Measurements from ENCODE around the gene NXPH3. TPM values are rescaled to one million over a fixed set of nuclear protein-coding genes. Genes with fewer than 3 reads are reported as not detected.

NXPH3 gene
- total and polyA plus RNA-seq, 9 of the 15 experiments (the other 6 are each of a cell fraction or from before 2014, with no cell fraction given), result 0.04 to 0.27 (median 0.07) TPM; not detected in 2

- ChIA-PET POLR2A (interaction anchor here (0.6 to 1.0 kb wide), 2 partner anchors 14 to 81 kb away, joined by 3 read pairs; no protein-coding TSS in a partner anchor), CTCF (ENCODE audit: low intra/inter-chr PET ratio) (interaction anchor here (0.6 kb wide), 1 partner anchor 26 kb away, joined by 3 read pairs; no protein-coding TSS in a partner anchor)
- Histone ChIP-seq H3K9ac (ENCODE audit: insufficient read depth in 1 of 2, low read depth in 2 of 2, low read length in 2 of 2) (no peak overlapping the region), H3K9me3 (replicated peaks; ENCODE audit: control insufficient read depth, insufficient read depth, low read depth, low read length) (no peaks in the 10 kb centered on the region), H3K9me1 (ENCODE audit: control insufficient read depth, insufficient read depth, low read length) (no peaks in the 10 kb centered on the region), H3K4me2 (ENCODE audit: insufficient read depth, low read length) (no peak overlapping the region), H3K36me3 (ENCODE audit: control insufficient read depth, insufficient read depth, low read length) (peaks cover 49% of the 10 kb centered on the region; the same call in 2 of the 3 replicates), H4K20me1 (replicated peaks; ENCODE audit: control insufficient read depth, insufficient read depth, low read length) (no peaks in the 10 kb centered on the region), H3K27ac (ENCODE audit: extremely low read depth, low read depth, low read length) (no peak overlapping the region), H3K27me3 (ENCODE audit: control insufficient read depth in 2 of 2, insufficient read depth in 2 of 2, low read length in 2 of 2) (no peaks in the 10 kb centered on the region), H2AFZ (ENCODE audit: low read depth, low read length) (no peak overlapping the region), H3K4me1 (replicated peaks in 1 of 2; ENCODE audit: control insufficient read depth in 2 of 2, insufficient read depth in 2 of 2, low read length in 2 of 2) (no peaks in the 10 kb centered on the region), H3K4me3 (no peak overlapping the region), H3K79me2 (ENCODE audit: control insufficient read depth, insufficient read depth, low read length) (no peaks in the 10 kb centered on the region)
- no TSS peak for BruUV-seq (replicated peaks)
- no peak for FAIRE-seq
- WGBS (ENCODE audit: insufficient coverage, low coverage, missing lambda C conversion rate), result 98% methylated on average over 4 of the region's 4 CpGs
- no peak for ATAC-seq
- intact Hi-C loops (cut with micrococcal nuclease) (no loop called here), in situ Hi-C loops (cut with MboI) (no loop called here)
- DNase-seq (ENCODE audit: extremely low read depth in 1 of 4, low spot score in 3 of 4), result no peak
- TF ChIP-seq HDAC1 (IDR thresholded peaks at IDR 0.05) (no peak), FOS (IDR thresholded peaks at IDR 0.05; ENCODE audit: extremely low read depth, insufficient read length) (no peak), TARDBP (IDR thresholded peaks at IDR 0.05) (no peak), ZBTB40 (IDR thresholded peaks at IDR 0.05) (no peak), ZBTB40 (CRISPR knock-in tag; IDR thresholded peaks at IDR 0.05) (no peak), TCF7 (IDR thresholded peaks at IDR 0.05; ENCODE audit: borderline replicate concordance) (no peak), ATF1 (CRISPR knock-in tag; IDR thresholded peaks at IDR 0.05) (no peak), ATF1 (tag; IDR thresholded peaks at IDR 0.05) (no peak), TCF15 (CRISPR knock-in tag; IDR thresholded peaks at IDR 0.05) (no peak), PRDM10 (IDR thresholded peaks at IDR 0.05; ENCODE audit: partially characterized antibody) (no peak), ESRRA (IDR thresholded peaks at IDR 0.05; ENCODE audit: borderline replicate concordance, low read depth) (no peak)
Observed at GRCh38 chr17:49595980-49596379, 20.3 kb downstream of the NXPH3 start.

Data from K562 (cell line).